NCI-H226 (cell line): Measurements from ENCODE around the gene MAP3K20.
"Not testable (repeated sequence)": the region's sequence is repeated elsewhere in the genome, so short reads cannot be mapped to it uniquely, and the experiment has no call there.

ENCODE experiments used
- DNase-seq: peaks from one replicate; pipeline ENCODE4 v3.0.0-alpha.2; 2015

MAP3K20 gene

DNA sequence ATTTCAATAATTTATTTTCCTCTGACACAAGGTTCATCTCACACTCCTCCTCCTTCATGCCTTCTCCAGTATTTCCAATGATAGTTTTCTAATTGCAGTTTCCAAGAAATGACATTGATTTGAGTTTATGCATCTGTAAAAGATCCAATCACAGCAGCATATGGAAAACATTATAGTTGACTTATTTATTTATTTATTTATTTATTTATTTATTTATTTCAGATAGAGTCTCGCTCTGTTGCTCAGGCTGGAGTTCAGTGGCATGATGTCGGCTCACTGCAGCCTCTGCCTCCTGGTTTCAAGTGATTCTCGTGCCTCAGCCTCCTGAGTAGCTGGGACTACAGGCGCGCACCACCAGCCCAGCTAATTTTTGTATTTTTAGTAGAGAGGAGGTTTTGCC is 52.5 kb downstream of the MAP3K20 start:
- DNase-seq: not testable (repeated sequence)

DNA sequence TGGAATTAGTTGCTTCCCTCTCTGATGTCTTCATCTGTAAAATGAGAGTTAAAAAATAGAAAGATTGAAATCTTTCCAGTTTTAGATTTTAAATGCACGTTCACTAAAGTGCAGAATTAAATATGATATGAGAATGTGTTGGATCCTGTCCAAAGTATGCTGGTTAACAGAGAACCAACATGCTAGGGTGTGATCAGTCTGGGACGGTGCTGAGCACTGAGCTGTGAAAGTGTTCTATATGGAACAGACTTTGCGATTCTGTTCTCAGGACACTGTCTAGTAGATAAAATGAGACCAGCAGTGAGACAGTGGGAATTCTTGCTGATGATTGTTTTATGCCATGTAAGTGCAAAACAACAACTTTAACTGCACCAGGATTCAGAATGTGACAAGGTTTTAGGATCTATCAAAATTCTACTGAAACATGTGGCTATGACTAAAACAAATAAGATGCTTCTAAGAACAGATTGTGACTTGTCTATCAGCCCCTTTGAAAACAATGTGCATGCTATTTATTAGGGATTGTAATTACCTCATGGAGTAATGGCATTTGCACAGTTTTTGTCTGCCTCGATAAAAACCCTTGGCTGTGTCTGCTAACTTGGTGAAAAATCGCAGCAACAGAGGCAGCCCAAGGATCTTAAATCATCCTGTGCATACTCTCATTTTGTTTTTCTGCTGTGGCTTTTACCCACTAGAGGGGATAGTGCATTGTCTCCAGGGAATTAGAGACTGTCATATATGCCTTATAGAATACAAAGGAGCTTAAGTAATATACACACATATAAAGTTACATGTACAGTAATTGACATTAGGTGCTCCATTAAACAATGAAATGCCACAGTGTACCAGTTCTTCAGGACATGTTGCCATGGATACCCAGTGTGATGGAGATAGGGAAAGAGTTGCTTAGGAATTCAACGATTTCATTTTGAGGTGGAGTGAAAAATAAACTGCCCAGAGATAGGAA is 55.1 kb downstream of the MAP3K20 start:
- DNase-seq: no peak

DNA sequence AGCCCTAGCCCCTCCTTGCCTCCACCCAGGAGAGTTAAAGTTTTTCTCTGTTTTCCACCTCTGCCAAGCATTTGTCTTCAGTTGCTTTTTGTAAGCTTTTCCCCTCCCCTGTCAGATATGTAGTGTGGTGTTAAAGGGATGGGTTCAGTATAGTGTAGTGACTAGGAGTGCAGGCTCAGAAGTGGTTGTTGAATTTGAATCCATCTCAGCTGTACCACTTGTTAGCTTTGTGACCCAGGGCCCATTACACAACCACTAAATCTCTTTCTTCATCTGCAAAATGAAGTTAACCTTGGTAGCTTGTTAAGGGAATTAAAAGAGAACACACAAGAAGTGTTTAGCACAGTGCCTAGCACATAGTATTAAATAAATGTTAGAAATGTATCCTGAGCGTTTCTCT is 56.9 kb downstream of the MAP3K20 start:
- DNase-seq: no peak

DNA sequence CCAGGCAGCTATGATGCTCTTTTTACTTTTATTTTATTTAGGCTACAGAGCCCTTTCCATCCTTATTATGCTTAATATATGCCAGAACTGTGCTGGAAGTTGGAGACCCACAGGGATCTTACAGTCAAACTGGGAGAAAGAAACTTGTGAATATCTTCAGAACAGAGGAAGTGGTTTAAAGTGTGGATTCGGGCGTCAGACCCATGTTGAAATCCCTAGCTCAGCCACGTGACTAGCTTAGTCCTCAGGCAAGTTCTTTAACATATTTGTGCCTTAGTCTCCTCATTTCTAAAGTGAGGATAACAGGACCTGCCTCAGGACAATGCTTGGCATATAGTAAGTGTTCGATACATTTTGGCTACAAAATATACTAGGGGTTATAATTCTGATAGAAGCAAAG is 59.1 kb downstream of the MAP3K20 start:
- no peak for DNase-seq

DNA sequence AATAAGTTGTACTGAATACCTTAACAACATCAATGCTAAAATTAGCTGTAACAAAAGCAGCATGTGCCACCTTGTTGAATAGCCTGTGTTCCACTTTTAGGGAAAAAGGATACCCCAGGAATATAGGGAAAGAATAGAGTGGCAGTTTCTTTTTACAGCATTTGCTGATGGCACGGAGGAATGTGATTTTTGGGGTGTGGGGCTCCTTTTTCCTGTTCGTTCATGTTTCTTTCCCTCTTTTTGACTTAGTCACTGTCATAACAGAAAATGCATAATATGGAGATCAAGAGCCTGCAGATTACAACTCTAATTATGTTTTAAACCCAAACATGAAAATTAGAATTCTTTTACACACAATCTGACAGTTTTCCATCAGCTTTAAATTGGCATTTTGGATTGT is 60.4 kb downstream of the MAP3K20 start:
- DNase-seq: no peak

DNA sequence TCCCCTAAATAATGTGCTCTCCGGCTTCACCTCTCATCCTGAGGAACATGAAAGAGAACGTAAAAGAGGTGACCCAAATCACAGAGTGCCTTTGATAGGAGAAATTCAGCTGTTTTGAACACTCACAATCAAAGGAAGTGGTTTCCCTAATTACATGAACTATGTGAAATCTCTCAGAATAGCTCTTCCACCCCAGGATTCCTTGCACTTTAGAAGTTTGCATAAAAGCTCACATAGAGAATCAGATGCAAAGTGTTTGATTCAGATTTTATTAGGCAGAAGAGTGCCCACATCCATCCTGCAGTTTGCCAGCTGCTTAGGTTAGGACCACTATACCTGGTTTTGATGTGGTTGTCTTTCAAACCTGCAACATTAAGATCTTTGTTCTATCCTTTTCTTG is 61.0 kb downstream of the MAP3K20 start:
- no peak for DNase-seq

DNA sequence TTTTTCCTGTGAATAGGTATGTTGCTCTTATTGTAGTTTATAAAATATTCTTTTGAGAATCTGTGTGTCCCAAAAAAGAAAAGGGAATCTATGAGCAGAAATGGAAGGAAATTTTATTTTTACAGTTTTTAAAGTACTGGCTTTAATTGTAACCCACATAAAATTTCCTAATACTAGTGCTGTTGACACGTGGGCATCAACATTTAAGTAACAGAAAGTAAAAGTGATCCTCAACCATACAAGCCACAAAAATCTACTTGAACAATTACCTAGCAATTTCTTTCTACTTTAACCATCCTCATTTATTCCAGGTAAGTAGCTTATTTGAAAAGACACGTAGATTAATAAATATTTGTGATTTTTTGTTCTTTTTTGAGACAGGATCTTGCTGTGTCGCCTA is 62.0 kb downstream of the MAP3K20 start:
- no peak for DNase-seq

GRCh38 chr2:173138962-173139361 is 63.3 kb downstream of the MAP3K20 start:
- no peak for DNase-seq

GRCh38 chr2:173141666-173142065 is 66.0 kb downstream of the MAP3K20 start:
- no peak for DNase-seq

GRCh38 chr2:173145454-173145853 is 69.8 kb downstream of the MAP3K20 start:
- DNase-seq: no peak

GRCh38 chr2:173146590-173146989 is 70.9 kb downstream of the MAP3K20 start:
- no peak for DNase-seq

DNA sequence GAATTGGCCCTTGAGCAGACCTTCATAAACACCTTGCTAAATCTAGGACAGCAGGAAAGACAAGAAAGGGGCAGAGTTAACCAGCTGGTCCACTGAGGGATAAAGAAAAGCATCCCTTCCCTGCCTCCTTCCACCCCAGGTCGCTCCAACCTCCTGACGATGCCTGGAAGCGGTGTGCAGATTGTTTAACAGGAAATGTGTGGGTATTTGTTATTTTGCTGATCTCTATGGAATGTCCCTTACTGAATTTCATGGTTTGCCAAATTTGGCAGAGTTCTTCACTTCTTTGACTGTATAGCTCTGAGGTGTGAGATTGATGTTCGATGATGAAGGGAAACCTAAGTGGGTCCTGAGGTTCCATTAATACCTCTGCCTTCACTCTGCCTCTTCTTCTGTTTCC is 72.9 kb downstream of the MAP3K20 start:
- DNase-seq: peak; percentile 60

DNA sequence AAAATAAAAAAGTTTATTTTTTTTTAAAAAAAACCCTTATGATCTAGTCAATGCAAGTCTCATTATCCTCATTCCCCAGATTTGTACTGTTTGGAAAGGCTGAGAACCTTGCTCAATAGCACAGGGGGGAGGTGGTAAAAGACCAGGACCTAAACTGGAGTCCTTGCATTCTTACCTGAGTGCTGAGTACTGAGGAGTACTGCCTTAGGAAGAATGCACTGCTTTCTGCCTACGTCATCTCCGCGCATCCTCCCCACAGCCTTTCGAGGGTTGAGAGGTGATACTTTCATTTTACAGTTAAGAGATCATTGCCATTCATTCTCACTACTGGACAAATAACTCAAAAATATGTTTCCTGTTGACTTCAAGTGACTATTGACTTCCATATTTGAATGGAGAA is 73.8 kb downstream of the MAP3K20 start:
- DNase-seq: peak; percentile 51

DNA sequence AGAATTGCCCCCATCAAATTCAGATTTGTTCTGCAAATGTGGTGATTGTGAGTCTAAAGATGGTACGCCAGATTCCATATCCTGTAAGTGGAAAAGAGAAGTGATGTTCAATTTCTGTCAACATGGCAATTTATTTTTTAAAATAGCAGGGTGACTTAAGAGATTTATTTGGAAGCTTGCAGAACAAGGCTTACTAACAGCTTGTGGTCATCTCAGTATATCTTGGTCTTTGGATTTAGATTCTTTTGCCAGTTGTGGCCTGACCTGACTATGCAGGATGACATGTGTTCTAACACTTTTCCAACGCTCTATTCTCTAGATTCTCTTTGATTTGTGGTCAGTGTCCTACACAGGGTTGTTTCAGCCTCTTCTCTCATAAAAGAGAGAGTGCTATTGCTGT is 74.4 kb downstream of the MAP3K20 start:
- no peak for DNase-seq

- DNase-seq: no peak
Measured at GRCh38 chr2:173150963-173151362, 75.3 kb downstream of the MAP3K20 start.

- DNase-seq: peak; percentile 68
Measured at GRCh38 chr2:173151671-173152401, 76.2 kb downstream of the MAP3K20 start.

DNA sequence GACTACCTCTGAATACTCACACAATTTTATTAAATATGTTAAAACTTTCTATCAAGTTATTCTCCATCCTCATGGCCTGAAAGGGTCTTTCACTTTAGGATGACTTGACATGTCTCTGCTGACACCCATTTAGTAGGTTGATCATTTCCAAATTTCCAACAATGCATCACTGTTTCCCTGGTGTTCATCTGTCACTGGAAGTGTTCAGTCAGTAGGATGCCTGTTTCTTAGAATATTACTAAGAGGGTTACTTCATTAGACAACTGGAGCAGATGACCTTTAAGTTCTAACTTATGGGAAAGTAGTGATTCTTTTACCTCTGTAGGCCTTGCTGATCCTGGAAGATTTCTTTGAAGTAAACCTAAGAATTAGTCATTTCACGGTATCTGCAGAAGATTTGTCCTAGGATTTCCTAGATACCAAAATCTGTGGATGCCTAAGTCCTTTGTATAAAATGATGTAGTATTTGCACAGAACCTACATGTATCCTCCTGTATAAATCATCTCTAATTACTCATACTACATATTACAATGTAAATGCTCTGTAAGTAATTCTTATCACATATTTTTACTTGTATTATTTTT is 77.7 kb downstream of the MAP3K20 start:
- DNase-seq: no peak

DNA sequence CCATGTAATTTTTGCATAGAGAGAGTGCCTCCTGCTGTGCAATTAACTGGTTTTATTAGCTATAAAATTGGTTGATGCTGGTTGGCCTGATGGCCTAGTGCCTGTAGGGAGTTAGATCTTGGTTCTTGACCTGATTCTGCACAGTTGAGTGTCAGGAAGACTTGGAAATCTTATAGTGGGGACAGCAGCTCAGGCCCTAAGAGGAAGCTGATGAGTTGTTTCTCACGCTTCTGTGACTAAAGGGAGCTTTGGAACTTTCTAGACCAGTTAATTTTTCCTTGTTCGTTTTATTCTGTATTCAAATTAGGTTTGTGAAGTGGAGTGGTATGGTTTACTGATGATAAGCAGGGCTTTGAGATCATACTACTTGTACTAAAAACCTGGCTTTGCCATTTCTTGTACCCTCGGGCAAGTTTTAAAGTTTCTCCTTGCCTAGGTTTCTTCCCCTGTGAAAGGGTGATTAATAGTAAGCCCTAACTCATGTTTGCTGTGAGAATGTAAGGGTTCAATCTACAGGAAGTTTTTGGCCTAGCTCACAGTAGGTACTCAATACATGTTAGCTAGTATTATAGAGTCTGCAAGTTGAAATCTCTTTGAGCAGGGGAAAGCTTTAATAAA is 82.1 kb downstream of the MAP3K20 start:
- no peak for DNase-seq

DNA sequence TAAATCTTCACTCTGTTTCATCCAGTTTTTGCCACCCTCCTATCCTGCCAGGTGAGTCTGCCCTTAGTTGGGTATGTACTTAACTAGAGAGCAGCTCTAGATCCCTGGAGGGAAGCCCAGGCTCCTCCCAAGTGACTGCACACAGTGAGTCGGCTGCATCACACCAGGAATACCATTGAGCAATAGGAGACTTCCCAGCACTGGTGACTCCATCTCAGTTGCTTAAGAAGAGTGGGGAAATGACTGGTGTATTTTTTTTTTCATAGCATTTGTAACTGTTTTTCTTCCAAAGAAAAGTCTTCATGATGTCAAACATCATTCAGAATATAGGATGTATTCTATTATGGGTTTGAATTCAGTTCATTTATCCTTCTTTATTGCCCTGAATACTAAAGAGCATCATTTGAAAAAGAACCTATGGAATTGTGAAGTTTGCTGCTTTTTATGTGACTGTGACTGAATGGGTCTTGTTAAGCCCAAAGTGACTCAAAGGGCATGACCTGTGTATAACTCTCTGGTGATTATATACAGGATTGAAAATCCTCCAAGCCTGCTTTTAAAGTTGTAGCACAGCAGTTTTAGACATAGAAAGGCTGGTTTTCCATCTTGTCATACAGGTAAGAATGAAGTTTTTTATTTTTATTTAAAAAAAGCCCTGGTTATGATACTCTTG is 84.3 kb downstream of the MAP3K20 start:
- peak; percentile 96 for DNase-seq

GRCh38 chr2:173160618-173161017 is 85.0 kb downstream of the MAP3K20 start:
- DNase-seq: no peak

GRCh38 chr2:173161040-173161439 is 85.4 kb downstream of the MAP3K20 start:
- DNase-seq: no peak

- DNase-seq: no peak
Measured at GRCh38 chr2:173161507-173161906, 85.9 kb downstream of the MAP3K20 start.

GRCh38 chr2:173163357-173163756 is 87.7 kb downstream of the MAP3K20 start:
- not testable (repeated sequence) for DNase-seq
